OCI-M2 (cell line): ENCODE results near the gene OLFML1.

Source experiments
- DNase-seq: peaks from one replicate; lab custom pipeline; 2025; ENCODE audit not compliant: unreplicated experiment; lab: John Stamatoyannopoulos, UW

The OLFML1 gene

GRCh38 chr11:7559398-7560283 lies 74.3 kb downstream of the OLFML1 start:
- DNase-seq: no peak
